H7 (cell line): ENCODE data around the gene GRN. TPM values are rescaled to one million over a fixed set of nuclear protein-coding genes. Genes with fewer than 3 reads are reported as not detected.
"Not testable (repeated sequence)": the region's sequence is repeated elsewhere in the genome, so short reads cannot be mapped to it uniquely, and the experiment has no call there.

Source experiments
- DNase-seq: peaks from one replicate; pipeline ENCODE4 v3.0.0; 2012
- H3K27me3 ChIP-seq: 2 replicates; pipeline ENCODE4 v1.6.0; 2011; ENCODE audit warnings: mild to moderate bottlenecking, low read length; ENCODE audit not compliant: control insufficient read depth, insufficient read depth
- H3K36me3 ChIP-seq: replicated peaks from 2 replicates; pipeline ENCODE4 v1.5.1; 2011; ENCODE audit warnings: low read length; ENCODE audit not compliant: control insufficient read depth, insufficient read depth
- H3K4me3 ChIP-seq: 2 replicates; pipeline ENCODE4 v1.5.1; 2011; ENCODE audit warnings: low read depth, mild to moderate bottlenecking, control low read depth, low read length, moderate library complexity; ENCODE audit not compliant: insufficient read depth
- total RNA-seq: library from RNA; depleted of rRNA; stranded (reverse); fragments of >200 nt; shearing (Covaris generic); gene quantifications from 2 replicates; pipeline ENCODE4 v1.2.3, GENCODE V29; 2014

Gene GRN
- total RNA-seq, 1 experiment from 2014 or later = 122 TPM

GRCh38 chr17:44347206-44348055 is 2.3 kb downstream of the GRN start:
- H3K4me3 ChIP-seq, H3K36me3 ChIP-seq, DNase-seq, H3K27me3 ChIP-seq: not testable (repeated sequence)

DNA sequence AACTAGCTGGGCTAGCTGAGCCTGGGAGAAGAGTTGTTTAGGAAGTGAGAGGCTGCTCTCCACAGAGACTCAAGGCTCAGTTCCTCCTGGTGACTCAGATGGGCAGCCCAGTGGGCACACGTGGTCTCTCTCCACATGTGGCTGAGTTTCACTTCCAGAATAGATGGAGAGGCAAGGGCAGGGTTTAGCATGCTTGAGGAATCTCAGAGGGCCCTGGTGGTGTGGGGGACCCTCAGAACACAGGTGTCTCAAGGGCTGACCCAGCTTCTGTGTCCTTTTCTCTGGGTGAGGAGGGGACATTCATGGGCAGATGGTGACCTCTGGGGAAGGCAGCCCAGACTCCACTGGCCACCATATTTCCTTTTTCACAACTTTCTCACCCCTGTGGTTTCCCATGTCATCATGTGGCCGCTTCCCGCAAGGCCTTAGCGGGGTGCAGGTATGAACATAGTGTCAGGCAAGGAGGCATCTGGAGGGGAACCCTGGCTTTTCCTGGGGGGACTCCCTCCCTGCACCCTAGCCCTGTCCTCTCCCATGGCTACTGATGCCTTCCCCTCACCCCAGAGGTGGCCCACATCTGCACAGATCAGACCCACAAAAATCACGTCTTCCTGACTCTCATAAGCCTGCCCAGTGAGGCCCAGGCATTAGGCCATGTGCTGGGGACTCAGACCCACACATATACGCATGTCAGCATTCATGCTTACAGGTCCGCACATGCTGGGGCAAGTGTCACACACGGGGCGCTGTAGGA is 3.3 kb downstream of the GRN start:
- Histone ChIP-seq H3K4me3 (no peak overlapping the region), H3K36me3 (peaks cover 2% of the 10 kb centered on the region), H3K27me3 (peaks cover 4% of the 10 kb centered on the region; the same call in 1 of the 2 replicates)
- DNase-seq = peak; percentile 16

DNA sequence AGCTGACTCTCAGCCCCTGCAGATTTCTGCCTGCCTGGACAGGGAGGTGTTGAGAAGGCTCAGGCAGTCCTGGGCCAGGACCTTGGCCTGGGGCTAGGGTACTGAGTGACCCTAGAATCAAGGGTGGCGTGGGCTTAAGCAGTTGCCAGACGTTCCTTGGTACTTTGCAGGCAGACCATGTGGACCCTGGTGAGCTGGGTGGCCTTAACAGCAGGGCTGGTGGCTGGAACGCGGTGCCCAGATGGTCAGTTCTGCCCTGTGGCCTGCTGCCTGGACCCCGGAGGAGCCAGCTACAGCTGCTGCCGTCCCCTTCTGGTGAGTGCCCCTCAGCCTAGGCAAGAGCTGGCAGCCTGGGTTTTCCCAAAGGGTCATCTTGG is 3.9 kb downstream of the GRN start:
- Histone ChIP-seq H3K4me3 (no peak overlapping the region), H3K36me3 (peaks cover 2% of the 10 kb centered on the region), H3K27me3 (peaks cover 4% of the 10 kb centered on the region; the same call in 1 of the 2 replicates)
- DNase-seq = peak; percentile 21

DNA sequence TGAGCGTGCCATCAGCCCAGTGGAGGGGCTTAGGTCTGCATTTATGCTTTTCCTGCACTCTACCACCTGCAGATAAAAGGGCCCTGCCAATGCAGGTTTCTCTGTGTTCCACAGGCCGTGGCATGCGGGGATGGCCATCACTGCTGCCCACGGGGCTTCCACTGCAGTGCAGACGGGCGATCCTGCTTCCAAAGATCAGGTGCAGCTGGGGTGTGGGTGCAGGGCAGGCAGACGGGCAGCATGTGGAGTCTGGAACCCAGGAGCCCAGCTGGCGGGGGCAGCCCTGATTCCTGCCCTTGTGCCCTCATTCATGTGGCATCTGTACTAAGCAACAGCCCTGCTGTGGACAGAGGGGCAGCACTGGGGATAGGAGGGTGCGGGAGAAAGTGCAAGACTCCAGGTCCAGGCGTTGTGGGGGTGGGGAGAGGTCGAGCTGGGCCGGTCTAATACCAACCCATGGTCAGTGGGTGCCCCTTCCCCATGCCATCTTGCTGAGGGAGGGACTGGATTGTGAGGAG is 4.5 kb downstream of the GRN start:
- Histone ChIP-seq H3K4me3 (no peak overlapping the region), H3K27me3 (peaks cover 4% of the 10 kb centered on the region; the same call in 1 of the 2 replicates), H3K36me3 (peaks cover 2% of the 10 kb centered on the region)
- DNase-seq = peak; percentile 35

DNA sequence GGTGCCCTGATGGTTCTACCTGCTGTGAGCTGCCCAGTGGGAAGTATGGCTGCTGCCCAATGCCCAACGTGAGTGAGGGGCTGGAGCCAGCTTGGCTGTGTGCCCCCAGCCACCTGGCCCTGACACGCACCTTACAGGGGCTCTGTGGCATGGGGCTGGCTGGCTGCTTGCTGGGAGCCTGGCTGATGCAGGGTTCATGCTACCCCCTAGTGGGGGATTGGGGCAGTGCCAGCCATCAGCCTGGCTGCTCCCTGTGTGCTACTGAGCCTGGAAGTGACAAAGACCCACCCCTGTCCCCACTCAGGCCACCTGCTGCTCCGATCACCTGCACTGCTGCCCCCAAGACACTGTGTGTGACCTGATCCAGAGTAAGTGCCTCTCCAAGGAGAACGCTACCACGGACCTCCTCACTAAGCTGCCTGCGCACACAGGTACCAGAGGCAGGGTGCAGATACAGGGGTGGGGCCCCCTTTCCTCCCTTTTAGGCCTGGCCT is 5.7 kb downstream of the GRN start:
- peak; percentile 94 for DNase-seq
- Histone ChIP-seq H3K4me3 (no peak overlapping the region), H3K27me3 (peaks cover 4% of the 10 kb centered on the region; the same call in 1 of the 2 replicates), H3K36me3 (peaks cover 2% of the 10 kb centered on the region)

GRCh38 chr17:44351464-44351863 is 6.4 kb downstream of the GRN start:
- peak; percentile 33 for DNase-seq
- Histone ChIP-seq H3K36me3 (peaks cover 2% of the 10 kb centered on the region), H3K27me3 (peaks cover 4% of the 10 kb centered on the region; the same call in 1 of the 2 replicates), H3K4me3 (no peak overlapping the region)

DNA sequence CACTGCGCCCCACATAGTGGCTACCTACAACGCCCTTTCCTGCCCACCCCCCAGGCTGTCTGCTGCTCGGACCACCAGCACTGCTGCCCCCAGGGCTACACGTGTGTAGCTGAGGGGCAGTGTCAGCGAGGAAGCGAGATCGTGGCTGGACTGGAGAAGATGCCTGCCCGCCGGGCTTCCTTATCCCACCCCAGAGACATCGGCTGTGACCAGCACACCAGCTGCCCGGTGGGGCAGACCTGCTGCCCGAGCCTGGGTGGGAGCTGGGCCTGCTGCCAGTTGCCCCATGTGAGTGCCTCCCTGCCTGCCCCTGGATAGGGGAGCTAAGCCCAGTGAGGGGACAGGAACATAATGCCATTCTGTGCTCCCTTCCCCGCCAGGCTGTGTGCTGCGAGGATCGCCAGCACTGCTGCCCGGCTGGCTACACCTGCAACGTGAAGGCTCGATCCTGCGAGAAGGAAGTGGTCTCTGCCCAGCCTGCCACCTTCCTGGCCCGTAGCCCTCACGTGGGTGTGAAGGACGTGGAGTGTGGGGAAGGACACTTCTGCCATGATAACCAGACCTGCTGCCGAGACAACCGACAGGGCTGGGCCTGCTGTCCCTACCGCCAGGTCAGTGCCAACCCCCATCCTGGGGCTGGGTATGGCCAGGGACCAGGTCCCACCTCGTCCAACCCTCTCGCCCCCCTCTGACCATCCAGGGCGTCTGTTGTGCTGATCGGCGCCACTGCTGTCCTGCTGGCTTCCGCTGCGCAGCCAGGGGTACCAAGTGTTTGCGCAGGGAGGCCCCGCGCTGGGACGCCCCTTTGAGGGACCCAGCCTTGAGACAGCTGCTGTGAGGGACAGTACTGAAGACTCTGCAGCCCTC is 7.1 kb downstream of the GRN start:
- Histone ChIP-seq H3K4me3 (no peak overlapping the region), H3K36me3 (peaks cover 2% of the 10 kb centered on the region), H3K27me3 (peaks cover 4% of the 10 kb centered on the region; the same call in 1 of the 2 replicates)
- peak; percentile 57 for DNase-seq

DNA sequence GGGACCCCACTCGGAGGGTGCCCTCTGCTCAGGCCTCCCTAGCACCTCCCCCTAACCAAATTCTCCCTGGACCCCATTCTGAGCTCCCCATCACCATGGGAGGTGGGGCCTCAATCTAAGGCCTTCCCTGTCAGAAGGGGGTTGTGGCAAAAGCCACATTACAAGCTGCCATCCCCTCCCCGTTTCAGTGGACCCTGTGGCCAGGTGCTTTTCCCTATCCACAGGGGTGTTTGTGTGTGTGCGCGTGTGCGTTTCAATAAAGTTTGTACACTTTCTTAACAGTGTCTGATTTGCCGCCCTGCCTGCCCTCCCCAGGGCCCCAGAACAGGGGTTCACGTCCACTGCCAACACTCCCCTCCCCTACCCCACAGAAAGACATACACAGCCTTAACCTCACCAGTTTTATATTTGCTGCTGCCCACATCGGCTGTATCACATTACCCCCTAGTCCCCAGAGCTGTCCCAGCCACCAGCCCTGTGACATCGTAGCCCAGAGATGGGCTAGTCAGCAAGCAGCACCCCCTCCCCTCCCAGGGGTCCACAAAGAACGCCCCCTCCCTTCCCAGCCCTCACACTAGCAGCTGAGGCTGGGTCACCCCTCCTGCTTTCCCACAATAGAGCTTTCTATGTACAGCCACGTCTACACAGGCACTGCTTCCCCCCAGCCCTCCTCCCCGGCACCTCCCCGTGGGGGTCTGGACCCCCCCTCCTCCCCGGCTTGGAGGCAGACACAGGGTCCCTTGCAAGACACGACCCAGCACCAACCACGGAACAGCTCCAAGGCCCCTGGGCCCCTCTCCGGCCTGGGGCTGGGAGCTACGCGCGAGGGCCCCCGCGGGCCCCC is 7.9 kb downstream of the GRN start:
- DNase-seq = peak; percentile 42
- Histone ChIP-seq H3K27me3 (peaks cover 4% of the 10 kb centered on the region; the same call in 1 of the 2 replicates), H3K4me3 (peak overlapping the region; percentile 59), H3K36me3 (peaks cover 2% of the 10 kb centered on the region)

DNA sequence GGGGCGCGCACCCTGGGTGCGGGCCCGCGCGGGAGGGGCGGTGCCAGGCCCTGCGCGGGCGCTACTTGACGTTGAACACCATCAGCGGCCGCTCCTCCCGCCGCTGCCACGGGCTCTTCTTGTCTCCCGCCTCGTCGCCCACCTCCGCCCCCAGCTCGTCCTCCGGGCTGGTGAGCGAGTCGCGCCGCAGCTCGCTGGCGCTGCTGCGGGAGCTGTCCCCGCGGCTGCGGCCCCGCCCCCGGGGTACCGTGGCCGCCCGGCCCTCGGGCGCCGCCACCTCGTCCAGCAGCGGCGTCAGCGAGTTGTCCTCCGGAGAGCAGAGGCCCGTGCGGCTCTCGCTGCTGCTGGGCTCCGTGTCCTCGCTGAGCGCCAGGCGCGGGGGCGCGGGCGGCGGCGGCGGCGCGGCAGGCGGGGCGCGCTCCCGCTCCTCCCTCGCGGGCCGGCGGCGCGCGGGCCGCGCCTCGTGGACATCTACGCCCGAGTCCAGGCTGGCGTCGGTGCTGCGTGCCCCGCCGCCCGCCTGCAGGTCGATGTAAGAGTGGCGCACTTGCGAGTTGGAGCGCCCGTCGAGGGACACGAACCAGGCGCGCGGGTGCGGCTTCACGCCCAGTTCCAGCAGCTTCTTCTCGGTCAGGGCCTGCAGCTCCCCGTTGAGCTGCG is 8.7 kb downstream of the GRN start:
- Histone ChIP-seq H3K27me3 (peaks cover 4% of the 10 kb centered on the region; the same call in 1 of the 2 replicates), H3K4me3 (peak overlapping the region; percentile 59), H3K36me3 (peaks cover 2% of the 10 kb centered on the region)
- DNase-seq = peak; percentile 92

GRCh38 chr17:44354582-44355561 is 9.8 kb downstream of the GRN start:
- Histone ChIP-seq H3K4me3 (peak overlapping the region; percentile 59), H3K36me3 (peaks cover 2% of the 10 kb centered on the region), H3K27me3 (peaks cover 4% of the 10 kb centered on the region; the same call in 1 of the 2 replicates)
- DNase-seq = peak; percentile 98

DNA sequence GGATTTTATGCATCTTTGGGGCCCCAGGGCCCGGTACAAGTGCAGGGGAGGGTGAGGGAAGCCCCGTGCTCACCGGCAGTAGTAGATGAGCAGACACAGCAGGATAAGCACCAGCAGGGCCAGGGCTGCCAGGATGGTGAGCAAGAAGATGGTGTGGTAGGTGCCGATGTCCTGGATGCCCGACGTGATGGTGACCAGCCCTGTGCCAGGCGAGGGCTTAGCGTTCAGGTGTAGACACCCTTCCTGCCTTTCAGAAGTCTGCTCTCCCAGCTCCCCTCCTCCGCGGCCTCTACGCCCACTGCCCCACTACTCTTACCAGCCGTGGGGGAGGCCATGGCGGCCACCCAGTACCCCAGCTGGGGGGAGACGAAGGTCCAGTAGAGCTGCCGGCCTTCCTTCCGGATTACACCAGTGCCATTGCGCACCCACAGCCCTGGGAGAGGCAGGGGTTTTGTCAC is 10.6 kb downstream of the GRN start:
- Histone ChIP-seq H3K36me3 (peaks cover 2% of the 10 kb centered on the region), H3K4me3 (no peak overlapping the region), H3K27me3 (peaks cover 4% of the 10 kb centered on the region; the same call in 1 of the 2 replicates)
- peak; percentile 39 for DNase-seq

DNA sequence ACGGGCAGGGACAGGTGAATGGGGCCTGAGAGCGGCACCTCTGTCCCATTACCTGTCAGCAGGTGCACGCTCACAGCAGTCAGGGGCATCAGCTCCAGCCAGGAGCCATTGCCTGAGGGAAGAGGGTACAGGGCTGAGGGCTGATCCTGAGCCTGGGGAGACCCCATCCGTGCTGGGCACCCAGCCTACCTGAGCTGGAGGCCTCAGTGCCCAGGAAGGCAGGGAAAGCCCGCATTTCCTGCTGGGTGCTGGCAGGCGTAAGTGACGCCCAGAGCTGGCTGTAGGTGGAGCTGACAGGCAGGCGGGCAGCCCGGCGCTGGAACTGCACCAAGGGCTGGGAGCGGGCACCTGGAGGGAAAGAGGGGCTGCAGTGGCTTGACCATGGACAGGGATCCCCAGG is 11.1 kb downstream of the GRN start:
- Histone ChIP-seq H3K4me3 (no peak overlapping the region), H3K36me3 (peaks cover 2% of the 10 kb centered on the region), H3K27me3 (peaks cover 4% of the 10 kb centered on the region; the same call in 1 of the 2 replicates)
- peak; percentile 60 for DNase-seq
